ENCODE results near the gene HOXB8.
A peak's percentile ranks its signal among the peaks of the same experiment; 100 is the strongest.

The HOXB8 gene

GRCh38 chr17:48615047-48615962 is at the start of gene HOXB8:
Gene HOXB8, minus strand, starts transcription at chr17:48615292. Its CDS starts 588 bp downstream, at chr17:48614704.
- no peak for DNase-seq

GRCh38 chr17:48663134-48663924 is 48.2 kb upstream of the HOXB8 start:
- DNase-seq: no peak

- no peak for DNase-seq
Measured at GRCh38 chr17:48655913-48656312, 40.8 kb upstream of the HOXB8 start.

GRCh38 chr17:48649741-48650140 is 34.6 kb upstream of the HOXB8 start:
- no peak for DNase-seq

- no peak for DNase-seq
Measured at GRCh38 chr17:48647963-48648245, 32.8 kb upstream of the HOXB8 start.

GRCh38 chr17:48647103-48647962 is 32.2 kb upstream of the HOXB8 start:
- DNase-seq: no peak

- peak; percentile 47 for DNase-seq
Measured at GRCh38 chr17:48646183-48647102, 31.4 kb upstream of the HOXB8 start.

GRCh38 chr17:48645639-48646182 is 30.6 kb upstream of the HOXB8 start:
- no peak for DNase-seq

- DNase-seq: no peak
Measured at GRCh38 chr17:48644910-48645557, 29.9 kb upstream of the HOXB8 start.

GRCh38 chr17:48644159-48644558 is 29.1 kb upstream of the HOXB8 start:
- no peak for DNase-seq

- no peak for DNase-seq
Measured at GRCh38 chr17:48643697-48644012, 28.6 kb upstream of the HOXB8 start.

- no peak for DNase-seq
Measured at GRCh38 chr17:48642843-48643696, 28.0 kb upstream of the HOXB8 start.

- DNase-seq: no peak
Measured at GRCh38 chr17:48642059-48642842, 27.2 kb upstream of the HOXB8 start.

GRCh38 chr17:48641541-48642058 is 26.5 kb upstream of the HOXB8 start:
- DNase-seq: no peak

GRCh38 chr17:48640858-48641180 is 25.7 kb upstream of the HOXB8 start:
- no peak for DNase-seq

GRCh38 chr17:48639982-48640857 is 25.1 kb upstream of the HOXB8 start:
- DNase-seq: no peak

- DNase-seq: no peak
Measured at GRCh38 chr17:48639136-48639535, 24.0 kb upstream of the HOXB8 start.

Measured in CD4-positive, alpha-beta T cell treated with Interleukin-10 for 1 hour (primary cell).